Activated T-helper 1 cell treated with Interleukin-2 at 50 U/mL for 16 hours (primary cell): Measurements from ENCODE around the gene TLCD2.
A peak's percentile ranks its signal among the peaks of the same experiment; 100 is the strongest.
"Not testable (repeated sequence)": the region's sequence is repeated elsewhere in the genome, so short reads cannot be mapped to it uniquely, and the experiment has no call there.

Experiments
- DNase-seq: peaks from one replicate; pipeline ENCODE4 v3.0.0-alpha.2; 2020; ENCODE audit warnings: low read depth

TLCD2 gene

GRCh38 chr17:1716076-1716911 lies 6.1 kb upstream of the TLCD2 start:
- peak; percentile 100 for DNase-seq

GRCh38 chr17:1715803-1716075 lies 5.6 kb upstream of the TLCD2 start:
- DNase-seq: no peak

- DNase-seq: no peak
These were observed 5.0 kb upstream of the TLCD2 start for GRCh38 chr17:1714980-1715802.

GRCh38 chr17:1714427-1714979 lies 4.3 kb upstream of the TLCD2 start:
- no peak for DNase-seq

GRCh38 chr17:1713878-1714426 lies 3.8 kb upstream of the TLCD2 start:
- DNase-seq: no peak

- DNase-seq: no peak
These were observed 3.1 kb upstream of the TLCD2 start for GRCh38 chr17:1713160-1713877.

- DNase-seq: no peak
These were observed 2.1 kb upstream of the TLCD2 start for GRCh38 chr17:1712271-1712670.

GRCh38 chr17:1711804-1712203 lies 1.6 kb upstream of the TLCD2 start:
- no peak for DNase-seq

GRCh38 chr17:1710807-1711553 lies 803 bp upstream of the TLCD2 start:
- DNase-seq: no peak

- DNase-seq: no peak
These were observed 700 bp downstream of the TLCD2 start for GRCh38 chr17:1709403-1709951.

- not testable (repeated sequence) for DNase-seq
These were observed 1.3 kb downstream of the TLCD2 start for GRCh38 chr17:1708791-1709346.

- no peak for DNase-seq
These were observed 3.1 kb downstream of the TLCD2 start for GRCh38 chr17:1707107-1707506.

GRCh38 chr17:1705004-1705403 lies 5.2 kb downstream of the TLCD2 start:
- DNase-seq: no peak

GRCh38 chr17:1703063-1703462 lies 7.1 kb downstream of the TLCD2 start:
- DNase-seq: no peak

GRCh38 chr17:1699891-1700290 lies 10.3 kb downstream of the TLCD2 start:
- not testable (repeated sequence) for DNase-seq

- no peak for DNase-seq
These were observed 12.5 kb downstream of the TLCD2 start for GRCh38 chr17:1697681-1698080.

- DNase-seq: no peak
These were observed 14.8 kb downstream of the TLCD2 start for GRCh38 chr17:1695365-1695764.

GRCh38 chr17:1693339-1693738 lies 16.8 kb downstream of the TLCD2 start:
- no peak for DNase-seq

GRCh38 chr17:1690544-1691221 lies 19.5 kb downstream of the TLCD2 start:
- no peak for DNase-seq

GRCh38 chr17:1688405-1688804 lies 21.8 kb downstream of the TLCD2 start:
- DNase-seq: not testable (repeated sequence)
